NCI-H2171 treated with DMSO at 0.1 percent for 48 hours (cell line): ENCODE results near the gene RBBP5.

Experiments used
- DNase-seq: peaks from one replicate; lab custom pipeline; 2025; lab: John Stamatoyannopoulos, UW

RBBP5 gene

GRCh38 chr1:205129447-205130029, 7.8 kb upstream of the RBBP5 start:
- no peak for DNase-seq

GRCh38 chr1:205128050-205128449, 6.3 kb upstream of the RBBP5 start:
- DNase-seq = no peak

- no peak for DNase-seq
Measured at GRCh38 chr1:205127646-205128045, 5.9 kb upstream of the RBBP5 start.

- no peak for DNase-seq
Measured at GRCh38 chr1:205124726-205125125, 2.9 kb upstream of the RBBP5 start.

- DNase-seq = no peak
Measured at GRCh38 chr1:205122489-205122882, 708 bp upstream of the RBBP5 start.

- DNase-seq = no peak
Measured at GRCh38 chr1:205118752-205119151, 3.0 kb downstream of the RBBP5 start.

- DNase-seq = no peak
Measured at GRCh38 chr1:205111354-205111753, 10.4 kb downstream of the RBBP5 start.

GRCh38 chr1:205109711-205110110, 12.1 kb downstream of the RBBP5 start:
- DNase-seq = no peak

- no peak for DNase-seq
Measured at GRCh38 chr1:205109269-205109668, 12.5 kb downstream of the RBBP5 start.

GRCh38 chr1:205108464-205108863, 13.3 kb downstream of the RBBP5 start:
- no peak for DNase-seq

- DNase-seq = no peak
Measured at GRCh38 chr1:205107327-205107726, 14.5 kb downstream of the RBBP5 start.

GRCh38 chr1:205102404-205102803, 19.4 kb downstream of the RBBP5 start:
- no peak for DNase-seq

GRCh38 chr1:205098242-205098641, 23.5 kb downstream of the RBBP5 start:
- no peak for DNase-seq

GRCh38 chr1:205095422-205095821, 26.4 kb downstream of the RBBP5 start:
- DNase-seq = no peak

- no peak for DNase-seq
Measured at GRCh38 chr1:205091043-205091740, 30.6 kb downstream of the RBBP5 start.

GRCh38 chr1:205088341-205088740, 33.4 kb downstream of the RBBP5 start:
- DNase-seq = no peak

- no peak for DNase-seq
Measured at GRCh38 chr1:205084360-205084759, 37.4 kb downstream of the RBBP5 start, which contains the start of gene TMEM81. Gene TMEM81, minus strand, starts transcription at chr1:205084460. Its CDS starts 140 bp downstream, at chr1:205084320.

GRCh38 chr1:205082431-205082830, 39.3 kb downstream of the RBBP5 start:
- no peak for DNase-seq

- DNase-seq = no peak
Measured at GRCh38 chr1:205077934-205078311, 43.9 kb downstream of the RBBP5 start.

- DNase-seq = no peak
Measured at GRCh38 chr1:205077158-205077933, 44.4 kb downstream of the RBBP5 start.

- no peak for DNase-seq
Measured at GRCh38 chr1:205076245-205076761, 45.5 kb downstream of the RBBP5 start.

GRCh38 chr1:205075642-205076155, 46.1 kb downstream of the RBBP5 start:
- no peak for DNase-seq

GRCh38 chr1:205074513-205074912, 47.3 kb downstream of the RBBP5 start:
- DNase-seq = no peak
